Measurements from ENCODE around the gene PTBP1.

PTBP1 gene

GRCh38 chr19:855566-856120 is 58.4 kb downstream of the PTBP1 start:
- no peak for DNase-seq

GRCh38 chr19:858284-858683 is 61.0 kb downstream of the PTBP1 start:
- DNase-seq, result no peak

GRCh38 chr19:858868-859843 is 61.9 kb downstream of the PTBP1 start, which contains the start of gene CFD:
CFD (plus strand) TSS chr19:859664; CDS start chr19:859690, 26 bp downstream.
- DNase-seq, result no peak

- DNase-seq, result no peak
These were observed 64.0 kb downstream of the PTBP1 start for GRCh38 chr19:861141-861755.

All from CD4-positive, alpha-beta T cell treated with Interleukin-17A for 4 hours (primary cell).